HG02852 (cell line): ENCODE data around the gene FOXA3.

ENCODE experiments used
- ATAC-seq: cut with Tn5 transposase; IDR thresholded peaks from one replicate; pipeline ENCODE4 v1.9.1; 2021; ENCODE audit warnings: mild to moderate bottlenecking, moderate library complexity; ENCODE audit not compliant: unreplicated experiment

The FOXA3 gene

DNA sequence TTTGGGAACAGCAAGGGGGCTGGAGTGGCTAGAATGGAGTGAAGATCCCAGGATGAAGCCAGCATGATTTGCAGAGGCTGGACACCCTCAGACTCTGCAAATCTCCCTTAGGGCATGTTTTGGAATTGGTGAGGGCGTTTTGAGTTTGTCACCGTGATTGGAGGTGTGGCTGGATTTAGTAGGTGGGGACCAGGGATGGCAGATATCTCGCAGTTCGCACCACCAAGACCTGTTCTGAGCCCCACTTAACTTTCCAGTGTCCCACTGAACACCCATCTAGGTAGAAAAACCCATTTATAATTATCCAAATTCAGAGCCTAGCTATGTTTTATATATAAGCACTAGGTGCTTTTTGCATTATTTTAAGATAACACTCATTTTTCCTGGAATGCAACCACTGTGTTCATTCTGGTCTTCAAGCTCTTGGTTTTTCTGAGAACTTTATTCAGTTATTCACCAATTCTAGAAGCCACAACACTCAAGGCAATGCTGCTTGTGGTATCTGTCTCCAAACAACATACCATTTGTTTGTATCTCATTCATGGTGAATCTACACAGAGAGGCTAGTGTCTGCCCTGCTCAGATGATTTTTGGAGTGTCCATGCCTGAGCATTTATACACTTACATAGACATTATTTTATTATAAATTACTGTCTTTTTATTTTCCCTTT, 53.4 kb downstream of the FOXA3 start:
- no peak for ATAC-seq

DNA sequence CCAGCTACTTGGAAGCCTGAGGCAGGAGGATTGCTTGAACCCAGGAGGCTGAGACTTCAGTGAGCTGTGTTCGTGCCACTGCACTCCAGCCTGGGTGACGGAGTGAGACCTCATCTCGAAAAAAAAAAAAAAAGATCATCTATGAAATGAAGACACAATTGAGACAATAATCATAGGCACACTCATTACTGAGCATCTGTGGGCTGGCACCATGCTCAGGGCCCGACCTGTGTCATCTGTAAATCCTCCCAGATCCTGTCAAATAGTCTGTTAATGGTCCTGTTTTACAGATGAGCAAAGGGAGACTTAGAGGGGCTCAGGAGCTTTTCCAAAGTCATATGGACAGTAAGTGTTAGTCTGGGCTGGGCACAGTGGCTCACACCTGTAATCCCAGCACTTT, 54.6 kb downstream of the FOXA3 start:
- ATAC-seq = no peak

DNA sequence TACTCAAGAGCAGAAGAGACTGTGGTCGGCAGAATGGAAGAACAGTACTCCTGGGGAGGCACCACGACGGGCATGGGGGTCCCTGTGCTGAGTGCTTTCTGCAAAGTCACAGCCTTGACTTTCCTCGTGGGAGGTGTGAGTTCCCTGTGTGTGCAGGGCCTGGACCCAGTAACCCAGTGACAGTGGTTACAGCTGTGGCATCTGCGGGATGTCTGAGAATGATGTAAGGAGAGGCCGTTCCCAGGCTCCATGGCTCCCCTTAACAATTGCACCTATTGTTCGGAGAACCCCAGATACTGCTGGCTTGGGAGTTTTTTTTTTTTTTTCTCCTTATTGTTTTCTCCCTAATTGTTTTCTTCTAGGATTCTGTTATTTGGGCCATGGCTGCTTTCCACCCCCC, 55.6 kb downstream of the FOXA3 start:
- no peak for ATAC-seq

DNA sequence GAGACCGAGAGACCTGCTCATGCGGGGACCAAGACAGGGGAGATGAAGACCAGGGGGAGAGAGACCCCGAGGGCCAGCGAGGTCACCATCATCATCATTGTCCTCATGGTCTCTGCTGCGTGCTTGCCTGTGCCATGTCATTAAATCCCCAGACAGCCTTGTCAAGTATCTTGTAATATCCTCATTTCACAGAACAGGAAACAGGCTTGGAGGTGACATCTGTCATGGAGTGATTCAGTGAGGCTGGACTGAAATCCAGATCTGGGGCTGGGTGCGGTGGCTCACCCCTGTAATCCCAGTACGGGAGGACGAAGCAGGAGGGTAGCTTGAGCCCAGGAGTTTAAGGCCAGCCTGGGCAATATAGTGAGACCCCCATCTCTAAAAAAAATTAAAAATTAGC, 56.3 kb downstream of the FOXA3 start:
- ATAC-seq = no peak

DNA sequence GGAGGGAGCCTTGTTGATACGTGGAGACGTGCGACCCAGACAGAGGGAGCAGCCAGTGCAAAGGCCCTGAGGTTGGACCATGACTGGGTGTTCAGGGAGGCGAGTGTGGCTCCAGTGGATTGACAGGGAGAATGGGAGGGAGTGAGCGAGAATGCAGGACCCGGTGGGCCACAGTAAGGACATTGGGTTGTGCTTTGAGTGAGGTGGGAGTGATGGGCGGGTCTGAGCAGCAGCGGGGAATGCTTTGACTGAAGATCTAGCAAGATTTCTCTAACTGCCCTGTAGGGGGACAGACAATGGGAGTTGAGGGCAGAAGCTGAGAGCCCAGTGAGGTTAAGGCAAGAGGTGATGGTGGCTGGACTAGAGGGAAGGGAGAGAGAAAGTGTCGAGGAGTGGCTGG, 58.2 kb downstream of the FOXA3 start:
- no peak for ATAC-seq
